Fibroblast of skin of left quadriceps (primary cell): ENCODE results near the gene OLIG1.

ENCODE experiments used
- DNase-seq, 2 experiments: peaks; one replicate each; pipeline ENCODE4 v3.0.0-alpha.2; 2013; ENCODE audit warnings: low read depth in 2 of 2

OLIG1 gene

GRCh38 chr21:33069994-33070743 is at the start of gene OLIG1:
Gene OLIG1 (plus strand): TSS chr21:33070141. CDS start chr21:33070247, 106 bp downstream.
- no peak for DNase-seq

GRCh38 chr21:33020558-33021100 is 49.3 kb upstream of the OLIG1 start:
- no peak for DNase-seq

- DNase-seq, result no peak
Measured at GRCh38 chr21:33021150-33021549, 48.8 kb upstream of the OLIG1 start.

- DNase-seq, result no peak
Measured at GRCh38 chr21:33021667-33022066, 48.3 kb upstream of the OLIG1 start.

- DNase-seq, result no peak
Measured at GRCh38 chr21:33022489-33022827, 47.5 kb upstream of the OLIG1 start.

GRCh38 chr21:33022828-33023573 is 46.9 kb upstream of the OLIG1 start:
- no peak for DNase-seq

GRCh38 chr21:33023574-33024200 is 46.3 kb upstream of the OLIG1 start:
- DNase-seq, result no peak

- DNase-seq, result no peak
Measured at GRCh38 chr21:33024201-33025103, 45.5 kb upstream of the OLIG1 start.

GRCh38 chr21:33025106-33025488 is 44.8 kb upstream of the OLIG1 start:
- no peak for DNase-seq

- peak in 1 of 2 experiments; percentile 14 for DNase-seq
Measured at GRCh38 chr21:33025489-33026442, 44.2 kb upstream of the OLIG1 start, which contains the start of gene OLIG2. Gene OLIG2 (plus strand): TSS chr21:33025935. CDS start chr21:33026863, 928 bp downstream.

GRCh38 chr21:33026443-33026858 is 43.5 kb upstream of the OLIG1 start:
- no peak for DNase-seq

GRCh38 chr21:33026878-33027400 is 43.0 kb upstream of the OLIG1 start:
- DNase-seq, result no peak

GRCh38 chr21:33027401-33028286 is 42.3 kb upstream of the OLIG1 start:
- no peak for DNase-seq

- no peak for DNase-seq
Measured at GRCh38 chr21:33028287-33028670, 41.7 kb upstream of the OLIG1 start.

- no peak for DNase-seq
Measured at GRCh38 chr21:33028773-33029384, 41.1 kb upstream of the OLIG1 start.

- no peak for DNase-seq
Measured at GRCh38 chr21:33029385-33029921, 40.5 kb upstream of the OLIG1 start.

GRCh38 chr21:33029975-33030461 is 39.9 kb upstream of the OLIG1 start:
- no peak for DNase-seq

- no peak for DNase-seq
Measured at GRCh38 chr21:33030633-33031032, 39.3 kb upstream of the OLIG1 start.
